ENCODE measurements around the gene RFTN1.

Gene RFTN1

GRCh38 chr3:16474920-16475319 is 38.6 kb downstream of the RFTN1 start:
- no peak for TF ChIP-seq CTCF (IDR thresholded peaks at IDR 0.05; ENCODE audit: extremely low read depth, insufficient read depth, missing control alignments)
- in situ Hi-C loops (cut with MboI; ENCODE audit: low pct_unique_long_range_greater_than_20kb, low sequenced_read_pairs, unreplicated experiment), result no loop called here
- DNase-seq (ENCODE audit: low spot score), result no peak

DNA sequence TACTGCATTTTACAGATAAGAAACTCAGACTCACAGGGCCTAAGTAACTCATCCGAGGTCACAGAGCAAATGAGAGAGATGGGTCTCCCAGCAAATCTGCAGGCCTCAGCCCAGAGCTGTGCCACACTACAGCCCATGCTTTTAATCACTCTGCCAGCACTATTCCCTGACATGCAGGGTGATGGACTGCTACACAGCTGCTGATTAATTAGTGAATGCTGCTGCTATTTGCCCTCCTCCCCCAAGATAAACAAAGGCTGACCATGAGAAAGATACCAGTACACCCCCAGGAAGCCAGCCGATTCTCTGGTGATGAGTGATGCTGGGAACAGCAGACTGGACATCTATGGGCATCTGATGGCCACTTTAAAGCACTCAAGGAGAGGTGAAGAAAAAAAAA is 39.3 kb downstream of the RFTN1 start:
- in situ Hi-C loops (cut with MboI; ENCODE audit: low pct_unique_long_range_greater_than_20kb, low sequenced_read_pairs, unreplicated experiment), result no loop called here
- no peak for TF ChIP-seq CTCF (IDR thresholded peaks at IDR 0.05; ENCODE audit: extremely low read depth, insufficient read depth, missing control alignments)
- DNase-seq (ENCODE audit: low spot score), result no peak

DNA sequence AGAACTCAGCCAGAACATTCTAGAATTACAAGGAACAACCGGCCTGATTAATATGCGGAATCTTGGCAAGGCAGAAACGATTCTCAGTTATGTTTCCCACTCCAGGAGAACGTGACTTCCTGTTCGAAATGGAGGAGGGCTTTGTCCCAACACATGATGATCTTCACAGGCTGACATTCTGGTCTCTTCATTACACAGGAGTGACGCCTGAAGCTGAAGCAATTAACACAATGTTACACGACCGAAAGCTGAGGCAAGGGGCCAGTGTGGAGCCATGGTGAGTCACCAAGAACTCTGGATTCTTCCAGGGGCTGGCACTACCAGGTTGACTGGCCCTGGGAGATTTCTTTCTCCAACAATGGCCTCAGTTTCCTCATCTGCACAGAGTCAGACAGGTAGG is 40.9 kb downstream of the RFTN1 start:
- DNase-seq (ENCODE audit: low spot score), result no peak
- TF ChIP-seq CTCF (IDR thresholded peaks at IDR 0.05; ENCODE audit: extremely low read depth, insufficient read depth, missing control alignments), result no peak
- in situ Hi-C loops (cut with MboI; ENCODE audit: low pct_unique_long_range_greater_than_20kb, low sequenced_read_pairs, unreplicated experiment), result no loop called here

- no peak for TF ChIP-seq CTCF (IDR thresholded peaks at IDR 0.05; ENCODE audit: extremely low read depth, insufficient read depth, missing control alignments)
- DNase-seq (ENCODE audit: low spot score), result no peak
- in situ Hi-C loops (cut with MboI; ENCODE audit: low pct_unique_long_range_greater_than_20kb, low sequenced_read_pairs, unreplicated experiment), result no loop called here
Observed at GRCh38 chr3:16471897-16472296, 41.6 kb downstream of the RFTN1 start.

- DNase-seq (ENCODE audit: low spot score), result no peak
- in situ Hi-C loops (cut with MboI; ENCODE audit: low pct_unique_long_range_greater_than_20kb, low sequenced_read_pairs, unreplicated experiment), result no loop called here
- TF ChIP-seq CTCF (IDR thresholded peaks at IDR 0.05; ENCODE audit: extremely low read depth, insufficient read depth, missing control alignments), result no peak
Observed at GRCh38 chr3:16470590-16470989, 42.9 kb downstream of the RFTN1 start.

GRCh38 chr3:16468336-16469098 is 45.0 kb downstream of the RFTN1 start:
- no peak for DNase-seq (ENCODE audit: low spot score)
- in situ Hi-C loops (cut with MboI; ENCODE audit: low pct_unique_long_range_greater_than_20kb, low sequenced_read_pairs, unreplicated experiment), result no loop called here
- no peak for TF ChIP-seq CTCF (IDR thresholded peaks at IDR 0.05; ENCODE audit: extremely low read depth, insufficient read depth, missing control alignments)

Measured in GM13977 (cell line).